DOHH2 (cell line): Measurements from ENCODE around the gene ZNF322.

ENCODE experiments used
- EZH2phosphoT487 ChIP-seq: fragments of 200-600 bp; sonication (generic); IDR thresholded peaks from 2 replicates; pipeline ENCODE4 v1.6.1; 2017; ENCODE audit warnings: borderline replicate concordance, mild to moderate bottlenecking, antibody characterized with exemption, low read length, moderate library complexity, mixed read lengths
- TF ChIP-seq, protein P1 (sequence below): fragments of 200-600 bp; sonication (generic); IDR thresholded peaks from one replicate; pipeline ENCODE4 v1.5.1; 2014; ENCODE audit warnings: antibody characterized with exemption, mild to moderate bottlenecking, low read depth, low read length; ENCODE audit not compliant: poor library complexity, severe bottlenecking

- TF ChIP-seq, protein P1, sequence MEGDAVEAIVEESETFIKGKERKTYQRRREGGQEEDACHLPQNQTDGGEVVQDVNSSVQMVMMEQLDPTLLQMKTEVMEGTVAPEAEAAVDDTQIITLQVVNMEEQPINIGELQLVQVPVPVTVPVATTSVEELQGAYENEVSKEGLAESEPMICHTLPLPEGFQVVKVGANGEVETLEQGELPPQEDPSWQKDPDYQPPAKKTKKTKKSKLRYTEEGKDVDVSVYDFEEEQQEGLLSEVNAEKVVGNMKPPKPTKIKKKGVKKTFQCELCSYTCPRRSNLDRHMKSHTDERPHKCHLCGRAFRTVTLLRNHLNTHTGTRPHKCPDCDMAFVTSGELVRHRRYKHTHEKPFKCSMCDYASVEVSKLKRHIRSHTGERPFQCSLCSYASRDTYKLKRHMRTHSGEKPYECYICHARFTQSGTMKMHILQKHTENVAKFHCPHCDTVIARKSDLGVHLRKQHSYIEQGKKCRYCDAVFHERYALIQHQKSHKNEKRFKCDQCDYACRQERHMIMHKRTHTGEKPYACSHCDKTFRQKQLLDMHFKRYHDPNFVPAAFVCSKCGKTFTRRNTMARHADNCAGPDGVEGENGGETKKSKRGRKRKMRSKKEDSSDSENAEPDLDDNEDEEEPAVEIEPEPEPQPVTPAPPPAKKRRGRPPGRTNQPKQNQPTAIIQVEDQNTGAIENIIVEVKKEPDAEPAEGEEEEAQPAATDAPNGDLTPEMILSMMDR: no peak
- no peak for TF ChIP-seq EZH2phosphoT487
Observed at GRCh38 chr6:26597389-26597766, 62.2 kb downstream of the ZNF322 start.
